Naive thymus-derived CD4-positive, alpha-beta T cell (primary cell): Measurements from ENCODE around the gene UBE4B. TPM values are rescaled to one million over a fixed set of nuclear protein-coding genes. Genes with fewer than 3 reads are reported as not detected.

Source experiments
- ATAC-seq: fragments of 150-1000 bp; cut with Tn5 transposase; 2 replicates; pipeline ENCODE4 v1.10.0; 2021; ENCODE audit warnings: mild to moderate bottlenecking, moderate library complexity
- CTCF ChIA-PET: fragments of 350-600 bp; sonication (Branson Sonifier 250); formaldehyde crosslinking; loops from one replicate; lab custom pipeline; 2021; ENCODE audit warnings: antibody characterized with exemption; lab: Charles Lee
- POLR2A ChIA-PET: fragments of 350-600 bp; sonication (Branson Sonifier 250); formaldehyde crosslinking; loops from one replicate; lab custom pipeline; 2021; ENCODE audit warnings: antibody characterized with exemption, inconsistent platforms; lab: Charles Lee
- DNase-seq, 9 donors: peaks; one replicate each; pipeline versions ENCODE4 v3.0.0 to v3.0.0-alpha.2; 2020 to 2022; ENCODE audit warnings: mixed read lengths in 1 of 9
- H3K27ac ChIP-seq: one replicate; pipeline ENCODE4 v1.7.0; 2013; ENCODE audit warnings: mild to moderate bottlenecking, low read depth, low read length, moderate library complexity
- H3K27me3 ChIP-seq, 2 donors: one replicate each; pipeline ENCODE4 v1.7.0; 2013; ENCODE audit warnings: low read length in 2 of 2, mild to moderate bottlenecking in 2 of 2, moderate library complexity in 2 of 2; ENCODE audit not compliant: control insufficient read depth in 2 of 2, insufficient read depth in 2 of 2
- H3K36me3 ChIP-seq, 3 experiments: 1 replicate in 2 of 3; 2 replicates in 1 of 3; pipeline ENCODE4 v1.7.0; 2013; ENCODE audit warnings: low read length in 3 of 3, mild to moderate bottlenecking in 3 of 3, moderate library complexity in 1 of 3; ENCODE audit not compliant: insufficient read depth in 3 of 3, control insufficient read depth in 2 of 3
- H3K4me1 ChIP-seq, 2 donors: one replicate each; pipeline ENCODE4 v1.7.0; 2013; ENCODE audit warnings: low read length in 2 of 2, mild to moderate bottlenecking in 2 of 2, moderate library complexity in 1 of 2; ENCODE audit not compliant: control insufficient read depth in 2 of 2, insufficient read depth in 2 of 2
- H3K4me3 ChIP-seq: 2 replicates; pipeline ENCODE4 v1.7.0; 2013; ENCODE audit warnings: mild to moderate bottlenecking, low read length
- H3K9me3 ChIP-seq, 3 experiments: 1 replicate in 2 of 3; 2 replicates in 1 of 3; pipeline ENCODE4 v1.7.0; 2013; ENCODE audit warnings: low read length in 3 of 3; ENCODE audit not compliant: control insufficient read depth in 2 of 3
- H3K27ac Mint-ChIP-seq, 9 donors: one replicate each; pipeline ENCODE4 v1.8.0; 2020 to 2022; ENCODE audit warnings: mixed read lengths in 9 of 9, mild to moderate bottlenecking in 8 of 9, moderate library complexity in 5 of 9, inconsistent platforms in 2 of 9
- H3K27me3 Mint-ChIP-seq, 5 donors: one replicate each; pipeline ENCODE4 v1.8.0; 2021 to 2022; ENCODE audit warnings: mixed read lengths in 5 of 5, mild to moderate bottlenecking in 1 of 5
- H3K36me3 Mint-ChIP-seq, 5 donors: one replicate each; pipeline ENCODE4 v1.8.0; 2020 to 2022; ENCODE audit warnings: mixed read lengths in 5 of 5, mild to moderate bottlenecking in 3 of 5, inconsistent platforms in 1 of 5
- H3K4me1 Mint-ChIP-seq, 7 donors: one replicate each; pipeline ENCODE4 v1.8.0; 2020 to 2022; ENCODE audit warnings: mixed read lengths in 7 of 7, mild to moderate bottlenecking in 3 of 7, inconsistent platforms in 1 of 7
- H3K4me3 Mint-ChIP-seq, 10 donors: one replicate each; pipeline ENCODE4 v1.8.0; 2020 to 2022; ENCODE audit warnings: mild to moderate bottlenecking in 10 of 10, mixed read lengths in 10 of 10, moderate library complexity in 6 of 10, inconsistent platforms in 2 of 10
- H3K9me3 Mint-ChIP-seq, 11 donors: one replicate each; pipeline ENCODE4 v1.8.0; 2020 to 2022; ENCODE audit warnings: mixed read lengths in 11 of 11, mild to moderate bottlenecking in 4 of 11, inconsistent platforms in 1 of 11, moderate library complexity in 1 of 11
- intact Hi-C, 2 donors: fragments of 100-400 bp; cut with micrococcal nuclease; formaldehyde crosslinking; loops; one replicate each; pipeline ENCODE4 v1.15.1; 2023
- polyA plus RNA-seq, 2 donors: library from polyadenylated mRNA; unstranded; fragments of 300-500 nt; fragmentation: Illumina TruSeq; gene quantifications; one replicate each; pipeline ENCODE4 v1.2.3, GENCODE V29; 2021
- total RNA-seq, 6 experiments: library from RNA in 5 of 6; stranded (reverse) in 5 of 6; gene quantifications; 1 replicate in 5 of 6; 2 replicates in 1 of 6; pipeline ENCODE4 v1.2.3 and lab custom pipeline; 2021 to 2026

Gene UBE4B
- total and polyA plus RNA-seq, 7 experiments from 2014 or later = 7.5 to 48.3 (median 39.2) TPM

DNA sequence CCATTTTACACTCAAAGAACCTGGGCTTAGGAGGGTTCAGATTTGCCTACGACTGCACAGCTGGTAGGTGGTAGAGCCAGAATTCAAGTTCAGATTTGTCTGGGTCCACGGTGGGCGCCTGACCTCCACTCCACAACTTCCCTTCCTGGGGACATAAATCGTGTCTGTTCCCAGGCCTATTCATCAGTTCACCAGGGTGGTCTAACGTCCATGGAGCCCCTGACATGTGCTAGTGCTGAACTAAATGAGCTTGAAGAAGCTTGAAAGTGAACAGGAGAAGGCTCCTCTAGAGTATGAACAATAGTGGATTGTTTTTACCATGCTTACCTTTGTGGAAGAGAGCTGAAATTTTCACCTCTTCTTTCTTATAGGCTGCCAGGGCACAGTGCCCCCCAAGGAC is 145.1 kb downstream of the UBE4B start:
- no peaks in the 10 kb centered on the region for H3K27me3 Mint-ChIP-seq
- intact Hi-C loops = no loop called here
- peaks cover 0 to 8% (median 0%) of the 10 kb centered on the region in 7 donors for H3K4me1 Mint-ChIP-seq
- Histone ChIP-seq H3K27me3 (no peaks in the 10 kb centered on the region), H3K27ac (no peak overlapping the region), H3K36me3 (peaks cover 0 to 30% (median 7%) of the 10 kb centered on the region in 3 experiments), H3K9me3 (no peaks in the 10 kb centered on the region), H3K4me1 (no peaks in the 10 kb centered on the region), H3K4me3 (no peak overlapping the region)
- peaks cover 0 to 13% (median 6%) of the 10 kb centered on the region in 11 donors for H3K9me3 Mint-ChIP-seq
- no peak overlapping the region for H3K27ac Mint-ChIP-seq
- no peak overlapping the region for H3K4me3 Mint-ChIP-seq
- no peak for DNase-seq
- ChIA-PET POLR2A (no interaction called here), CTCF (no interaction called here)
- peaks cover 10 to 49% (median 27%) of the 10 kb centered on the region in 5 donors for H3K36me3 Mint-ChIP-seq
- ATAC-seq = no peak

DNA sequence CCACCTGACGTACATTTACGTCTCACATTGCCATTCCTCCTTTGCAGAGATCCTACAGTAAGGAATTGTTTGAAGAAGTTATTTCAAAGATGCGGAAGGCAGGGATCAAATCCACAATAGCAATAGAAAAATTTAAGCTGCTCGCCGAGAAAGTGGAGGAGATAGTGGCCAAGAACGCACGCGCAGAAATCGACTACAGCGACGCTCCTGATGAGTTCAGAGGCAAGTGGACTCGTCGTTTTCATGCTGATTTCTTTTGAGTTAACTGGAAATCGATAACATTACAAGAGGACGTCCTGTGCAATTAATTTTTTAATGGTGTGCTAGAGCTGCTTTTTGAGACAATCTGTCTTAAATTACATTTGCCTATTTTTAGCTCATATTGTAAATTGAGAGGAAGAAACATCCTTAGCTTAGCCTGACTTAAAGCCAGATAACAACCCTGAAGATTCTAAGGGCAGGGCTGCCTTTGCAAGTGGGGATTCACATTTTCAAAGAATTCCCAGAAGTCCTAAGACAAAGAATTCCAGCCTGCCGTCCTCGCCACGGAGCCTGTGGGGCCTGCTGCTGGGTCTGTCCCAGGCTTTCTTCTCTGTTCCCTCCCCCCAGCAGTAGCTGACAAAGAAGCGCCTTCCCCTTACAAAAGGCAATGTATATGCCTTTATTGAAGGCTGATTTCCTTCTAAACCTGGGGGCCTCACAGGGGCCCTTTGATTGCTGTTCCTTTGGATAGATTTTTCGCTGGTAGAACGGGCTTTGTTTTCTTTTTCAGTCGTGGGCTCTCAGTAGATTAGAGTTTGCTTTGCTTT is 146.0 kb downstream of the UBE4B start:
- H3K4me3 Mint-ChIP-seq = no peak overlapping the region
- H3K27ac ChIP-seq = no peak overlapping the region
- H3K9me3 Mint-ChIP-seq = peaks cover 0 to 13% (median 6%) of the 10 kb centered on the region in 11 donors
- ChIA-PET CTCF (no interaction called here), POLR2A (no interaction called here)
- no peaks in the 10 kb centered on the region for H3K27me3 Mint-ChIP-seq
- no peaks in the 10 kb centered on the region for H3K4me1 ChIP-seq
- H3K36me3 Mint-ChIP-seq = peaks cover 10 to 44% (median 22%) of the 10 kb centered on the region in 5 donors
- no peaks in the 10 kb centered on the region for H3K9me3 ChIP-seq
- intact Hi-C loops = no loop called here
- DNase-seq = no peak
- H3K4me3 ChIP-seq = no peak overlapping the region
- H3K36me3 ChIP-seq = peaks cover 0 to 25% (median 7%) of the 10 kb centered on the region in 3 experiments
- no peak for ATAC-seq
- H3K27ac Mint-ChIP-seq = no peak overlapping the region
- H3K27me3 ChIP-seq = no peaks in the 10 kb centered on the region
- H3K4me1 Mint-ChIP-seq = peaks cover 0 to 7% (median 0%) of the 10 kb centered on the region in 7 donors

GRCh38 chr1:10179406-10180091 is 146.8 kb downstream of the UBE4B start:
- H3K9me3 ChIP-seq = no peaks in the 10 kb centered on the region
- Mint-ChIP-seq H3K4me3 (no peak overlapping the region), H3K36me3 (peaks cover 10 to 39% (median 21%) of the 10 kb centered on the region in 5 donors), H3K9me3 (peaks cover 0 to 13% (median 6%) of the 10 kb centered on the region in 11 donors), H3K27ac (no peak overlapping the region), H3K4me1 (peaks cover 0 to 4% (median 0%) of the 10 kb centered on the region in 7 donors), H3K27me3 (no peaks in the 10 kb centered on the region)
- H3K4me3 ChIP-seq = no peak overlapping the region
- ChIA-PET POLR2A (no interaction called here), CTCF (no interaction called here)
- no peak for DNase-seq
- H3K4me1 ChIP-seq = no peaks in the 10 kb centered on the region
- intact Hi-C loops = no loop called here
- H3K36me3 ChIP-seq = peaks cover 0 to 24% (median 7%) of the 10 kb centered on the region in 3 experiments
- H3K27ac ChIP-seq = no peak overlapping the region
- no peak for ATAC-seq
- H3K27me3 ChIP-seq = no peaks in the 10 kb centered on the region

- no peak overlapping the region for H3K27ac Mint-ChIP-seq
- DNase-seq = no peak
- H3K36me3 Mint-ChIP-seq = peaks cover 0 to 25% (median 9%) of the 10 kb centered on the region in 5 donors
- Histone ChIP-seq H3K4me1 (no peaks in the 10 kb centered on the region), H3K27me3 (no peaks in the 10 kb centered on the region), H3K9me3 (no peaks in the 10 kb centered on the region), H3K27ac (no peak overlapping the region), H3K36me3 (peaks cover 0 to 19% (median 7%) of the 10 kb centered on the region in 3 experiments), H3K4me3 (no peak overlapping the region)
- H3K4me1 Mint-ChIP-seq = peaks cover 0 to 4% (median 0%) of the 10 kb centered on the region in 7 donors
- ChIA-PET POLR2A (no interaction called here), CTCF (no interaction called here)
- H3K27me3 Mint-ChIP-seq = no peaks in the 10 kb centered on the region
- no peak overlapping the region for H3K4me3 Mint-ChIP-seq
- H3K9me3 Mint-ChIP-seq = peaks cover 0 to 5% (median 0%) of the 10 kb centered on the region in 11 donors
- no peak for ATAC-seq
- intact Hi-C loops = no loop called here
Observed at GRCh38 chr1:10181154-10181553, 148.4 kb downstream of the UBE4B start.

DNA sequence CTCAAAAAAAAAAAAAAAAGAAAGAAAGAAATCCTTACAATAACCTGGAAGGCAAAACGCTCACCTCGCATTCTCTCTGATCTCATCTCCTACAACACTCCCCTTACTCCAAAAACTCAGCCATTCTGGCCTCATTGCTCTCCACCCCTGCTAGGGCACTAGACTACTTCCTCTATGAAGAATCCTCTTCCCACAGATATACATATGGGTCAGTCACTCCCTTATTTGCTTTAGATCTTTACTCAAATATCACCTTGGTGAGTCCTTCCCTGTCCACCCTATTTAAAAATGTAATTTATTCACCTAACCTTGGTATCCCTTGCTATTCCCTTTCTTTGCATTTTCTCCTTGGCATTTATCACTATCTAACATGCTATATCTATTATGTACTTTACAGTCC is 153.0 kb downstream of the UBE4B start:
- H3K27ac Mint-ChIP-seq = no peak overlapping the region
- peaks cover 0 to 13% (median 0%) of the 10 kb centered on the region in 11 donors for H3K9me3 Mint-ChIP-seq
- intact Hi-C loops = no loop called here

DNA sequence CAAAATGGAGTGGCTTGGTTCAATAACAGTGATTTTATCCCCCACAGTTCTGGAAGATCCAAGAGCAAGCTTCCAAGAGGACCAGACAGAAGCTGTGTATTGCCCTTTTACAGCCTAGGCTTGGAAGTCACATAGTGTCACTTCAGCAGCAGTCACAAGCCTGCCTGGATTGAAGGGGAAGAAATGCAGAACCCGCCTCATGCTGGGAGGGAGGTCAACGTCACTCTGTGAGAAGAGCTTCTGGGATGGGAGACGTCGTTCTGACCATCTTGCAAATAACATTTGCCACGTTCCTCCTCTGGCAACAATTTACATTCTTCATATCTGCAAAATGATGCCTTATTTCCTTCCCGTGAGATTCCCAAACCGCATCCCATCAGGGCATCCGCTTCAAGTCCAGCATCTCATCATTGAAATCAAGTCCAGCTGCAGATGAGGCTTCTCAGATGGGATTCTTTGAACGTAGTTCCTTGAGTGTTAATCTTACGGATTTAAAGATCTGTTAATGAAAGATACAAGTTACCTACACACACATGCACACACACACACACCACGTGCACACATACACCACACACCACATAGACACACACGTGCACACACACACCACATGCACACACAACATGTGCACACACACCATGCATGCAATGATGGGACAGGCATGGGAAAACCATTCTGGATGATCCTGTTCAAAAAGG is 153.7 kb downstream of the UBE4B start:
- DNase-seq = peak in 3 of 9 donors; percentile 12 to 38 (median 13)

More for the DNA sequence above, 153.0 kb downstream of the UBE4B start:
- Mint-ChIP-seq H3K4me3 (no peak overlapping the region), H3K4me1 (peaks cover 0 to 4% (median 0%) of the 10 kb centered on the region in 7 donors), H3K36me3 (peaks cover 0 to 5% (median 4%) of the 10 kb centered on the region in 5 donors), H3K27me3 (no peaks in the 10 kb centered on the region)
- H3K4me1 ChIP-seq = no peaks in the 10 kb centered on the region
- H3K9me3 ChIP-seq = no peaks in the 10 kb centered on the region
- DNase-seq (no peak), ATAC-seq (no peak)
- no peak overlapping the region for H3K27ac ChIP-seq
- ChIA-PET POLR2A (interaction anchor here (0.7 kb wide), 1 partner anchor 731 kb away, joined by 5 read pairs; no protein-coding TSS in a partner anchor), CTCF (no interaction called here)
- no peaks in the 10 kb centered on the region for H3K27me3 ChIP-seq
- no peak overlapping the region for H3K4me3 ChIP-seq
- no peaks in the 10 kb centered on the region for H3K36me3 ChIP-seq

More for the DNA sequence above, 153.7 kb downstream of the UBE4B start:
- no peak overlapping the region for H3K4me3 Mint-ChIP-seq
- no peak overlapping the region for H3K27ac Mint-ChIP-seq
- Histone ChIP-seq H3K4me3 (no peak overlapping the region), H3K27me3 (no peaks in the 10 kb centered on the region), H3K4me1 (no peaks in the 10 kb centered on the region), H3K9me3 (no peaks in the 10 kb centered on the region), H3K27ac (no peak overlapping the region), H3K36me3 (no peaks in the 10 kb centered on the region)
- ATAC-seq = no peak
- peaks cover 0 to 5% (median 0%) of the 10 kb centered on the region in 5 donors for H3K36me3 Mint-ChIP-seq
- CTCF ChIA-PET = no interaction called here
- H3K9me3 Mint-ChIP-seq = peaks cover 0 to 13% (median 0%) of the 10 kb centered on the region in 11 donors
- H3K4me1 Mint-ChIP-seq = peaks cover 0 to 4% (median 0%) of the 10 kb centered on the region in 7 donors
- POLR2A ChIA-PET = no interaction called here
- peaks cover 0 to 2% (median 0%) of the 10 kb centered on the region in 5 donors for H3K27me3 Mint-ChIP-seq
- intact Hi-C loops = loop anchor here in 1 of 2 donors (1.0 kb wide), 1 partner anchor 16 kb away; no protein-coding TSS in a partner anchor
